Uterus (tissue), 2 donors: ENCODE results near the gene ELK3.

ENCODE experiments used
- POLR2A ChIP-seq, 2 donors: fragments of 450-650 bp; IDR thresholded peaks; one replicate each; pipeline ENCODE4 v1.6.1; 2016; ENCODE audit warnings: antibody characterized with exemption in 2 of 2, mild to moderate bottlenecking in 1 of 2, moderate library complexity in 1 of 2
- TF ChIP-seq, protein P1 (sequence below), 4 experiments: fragments of 200-600 bp in 2 of 4; fragments of 450-650 bp in 2 of 4; sonication (generic) in 2 of 4; IDR thresholded peaks; one replicate each; pipeline ENCODE4 v1.5.1; 2016 to 2019; ENCODE audit warnings: antibody characterized with exemption in 4 of 4, mild to moderate bottlenecking in 2 of 4, moderate library complexity in 1 of 4

DNA sequence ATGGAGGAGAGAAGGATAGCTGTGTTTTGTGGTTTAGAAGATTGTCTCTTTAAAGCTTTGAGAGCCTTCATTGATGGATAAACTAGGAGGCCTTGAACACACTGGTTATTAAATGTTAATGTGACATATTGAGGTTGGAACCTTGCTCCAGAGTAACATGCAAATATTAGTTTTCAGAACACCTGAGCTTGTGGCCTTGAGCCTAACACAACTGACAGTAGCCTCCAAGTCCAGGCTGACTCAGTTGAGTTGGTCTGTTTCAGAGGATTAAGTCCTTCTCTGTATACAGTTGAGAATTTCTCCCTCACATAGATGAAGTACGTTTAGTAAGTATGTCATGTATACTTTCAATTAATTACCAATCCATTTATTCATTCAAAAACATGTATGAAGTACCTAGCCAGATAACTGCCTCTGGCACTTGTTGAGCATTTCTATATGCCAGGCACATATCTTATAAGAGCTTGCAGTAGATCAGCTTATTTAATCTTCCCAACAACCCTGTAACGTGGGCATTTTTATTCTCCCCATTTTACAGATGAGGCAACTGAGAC, 63.5 kb downstream of the ELK3 start:
- TF ChIP-seq, protein P1, sequence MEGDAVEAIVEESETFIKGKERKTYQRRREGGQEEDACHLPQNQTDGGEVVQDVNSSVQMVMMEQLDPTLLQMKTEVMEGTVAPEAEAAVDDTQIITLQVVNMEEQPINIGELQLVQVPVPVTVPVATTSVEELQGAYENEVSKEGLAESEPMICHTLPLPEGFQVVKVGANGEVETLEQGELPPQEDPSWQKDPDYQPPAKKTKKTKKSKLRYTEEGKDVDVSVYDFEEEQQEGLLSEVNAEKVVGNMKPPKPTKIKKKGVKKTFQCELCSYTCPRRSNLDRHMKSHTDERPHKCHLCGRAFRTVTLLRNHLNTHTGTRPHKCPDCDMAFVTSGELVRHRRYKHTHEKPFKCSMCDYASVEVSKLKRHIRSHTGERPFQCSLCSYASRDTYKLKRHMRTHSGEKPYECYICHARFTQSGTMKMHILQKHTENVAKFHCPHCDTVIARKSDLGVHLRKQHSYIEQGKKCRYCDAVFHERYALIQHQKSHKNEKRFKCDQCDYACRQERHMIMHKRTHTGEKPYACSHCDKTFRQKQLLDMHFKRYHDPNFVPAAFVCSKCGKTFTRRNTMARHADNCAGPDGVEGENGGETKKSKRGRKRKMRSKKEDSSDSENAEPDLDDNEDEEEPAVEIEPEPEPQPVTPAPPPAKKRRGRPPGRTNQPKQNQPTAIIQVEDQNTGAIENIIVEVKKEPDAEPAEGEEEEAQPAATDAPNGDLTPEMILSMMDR (IDR thresholded peaks at IDR 0.05) = no peak
- no peak for TF ChIP-seq POLR2A (IDR thresholded peaks at IDR 0.05)
